Thoracic aorta (tissue), 2 donors: ENCODE measurements around the gene RNF115. TPM values are rescaled to one million over a fixed set of nuclear protein-coding genes. Genes with fewer than 3 reads are reported as not detected.
"Not testable (repeated sequence)": the region's sequence is repeated elsewhere in the genome, so short reads cannot be mapped to it uniquely, and the experiment has no call there.

Experiments
- ATAC-seq: fragments of 150-250 bp; one replicate; pipeline ENCODE4 v1.8.0; 2017; ENCODE audit warnings: low read depth; ENCODE audit not compliant: insufficient number of reproducible peaks, low FRiP score
- DNase-seq: peaks from one replicate; pipeline ENCODE4 v3.0.0-alpha.2; 2020; ENCODE audit warnings: low spot score
- H3K27ac ChIP-seq, 2 donors: fragments of 200-600 bp; sonication (generic); 1 replicate in 1 of 2; 2 replicates in 1 of 2; pipeline ENCODE4 v1.5.1; 2016; ENCODE audit warnings: mild to moderate bottlenecking in 2 of 2, moderate library complexity in 2 of 2
- H3K27me3 ChIP-seq: fragments of 200-600 bp; sonication (generic); replicated peaks from 2 replicates; pipeline ENCODE4 v1.6.0; 2016; ENCODE audit warnings: mild to moderate bottlenecking; ENCODE audit not compliant: insufficient read depth
- H3K36me3 ChIP-seq: fragments of 200-600 bp; sonication (generic); one replicate; pipeline ENCODE4 v1.5.1; 2016
- H3K4me1 ChIP-seq, 2 donors: fragments of 200-600 bp; sonication (generic); 1 replicate in 1 of 2; 2 replicates in 1 of 2; pipeline versions ENCODE4 v1.5.1 to v1.6.0; 2016; ENCODE audit warnings: low read depth in 2 of 2, mild to moderate bottlenecking in 1 of 2; ENCODE audit not compliant: control insufficient read depth in 1 of 2
- H3K4me3 ChIP-seq: fragments of 200-600 bp; sonication (generic); 2 replicates; pipeline ENCODE4 v1.5.1; 2016; ENCODE audit warnings: mild to moderate bottlenecking
- H3K9me3 ChIP-seq: fragments of 200-600 bp; sonication (generic); 2 replicates; pipeline ENCODE4 v1.5.1; 2016
- total RNA-seq, 2 donors: library from RNA; depleted of rRNA; stranded (reverse); fragments of >200 nt; gene quantifications; one replicate each; pipeline versions ENCODE4 v1.1.0 to v1.2.3, GENCODE V29; 2016
- TF ChIP-seq, protein P1 (sequence below): fragments of 200-600 bp; sonication (generic); IDR thresholded peaks from one replicate; pipeline ENCODE4 v1.5.1; 2019; ENCODE audit warnings: antibody characterized with exemption

RNF115 gene
- total RNA-seq, 2 donors from 2014 or later: 52.7 to 60.4 TPM

DNA sequence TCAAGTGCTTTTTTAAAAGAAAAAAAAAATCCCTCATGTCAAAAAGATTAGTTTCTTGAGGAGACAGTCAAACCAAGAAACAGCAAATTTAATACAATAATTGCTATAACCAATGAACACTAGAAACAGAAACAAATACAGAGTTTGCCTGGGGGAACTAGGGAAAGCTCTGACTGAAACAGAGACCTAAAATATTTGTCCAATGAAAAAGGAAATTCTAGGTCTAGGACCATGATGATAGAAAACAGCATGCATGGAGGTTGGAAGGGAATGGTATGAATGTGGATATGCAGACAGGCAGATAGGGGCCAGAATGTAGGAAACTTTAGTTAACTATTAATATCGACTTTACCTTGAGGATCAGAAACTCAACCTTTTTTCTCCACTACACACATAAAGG is 31.4 kb downstream of the RNF115 start:
- TF ChIP-seq, protein P1, sequence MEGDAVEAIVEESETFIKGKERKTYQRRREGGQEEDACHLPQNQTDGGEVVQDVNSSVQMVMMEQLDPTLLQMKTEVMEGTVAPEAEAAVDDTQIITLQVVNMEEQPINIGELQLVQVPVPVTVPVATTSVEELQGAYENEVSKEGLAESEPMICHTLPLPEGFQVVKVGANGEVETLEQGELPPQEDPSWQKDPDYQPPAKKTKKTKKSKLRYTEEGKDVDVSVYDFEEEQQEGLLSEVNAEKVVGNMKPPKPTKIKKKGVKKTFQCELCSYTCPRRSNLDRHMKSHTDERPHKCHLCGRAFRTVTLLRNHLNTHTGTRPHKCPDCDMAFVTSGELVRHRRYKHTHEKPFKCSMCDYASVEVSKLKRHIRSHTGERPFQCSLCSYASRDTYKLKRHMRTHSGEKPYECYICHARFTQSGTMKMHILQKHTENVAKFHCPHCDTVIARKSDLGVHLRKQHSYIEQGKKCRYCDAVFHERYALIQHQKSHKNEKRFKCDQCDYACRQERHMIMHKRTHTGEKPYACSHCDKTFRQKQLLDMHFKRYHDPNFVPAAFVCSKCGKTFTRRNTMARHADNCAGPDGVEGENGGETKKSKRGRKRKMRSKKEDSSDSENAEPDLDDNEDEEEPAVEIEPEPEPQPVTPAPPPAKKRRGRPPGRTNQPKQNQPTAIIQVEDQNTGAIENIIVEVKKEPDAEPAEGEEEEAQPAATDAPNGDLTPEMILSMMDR: no peak
- H3K27ac ChIP-seq: no peak overlapping the region
- no peaks in the 10 kb centered on the region for H3K27me3 ChIP-seq
- no peak for ATAC-seq
- H3K9me3 ChIP-seq: peaks cover 3% of the 10 kb centered on the region
- DNase-seq: no peak
- H3K36me3 ChIP-seq: peaks cover 10% of the 10 kb centered on the region
- H3K4me3 ChIP-seq: no peak overlapping the region
- no peaks in the 10 kb centered on the region for H3K4me1 ChIP-seq

DNA sequence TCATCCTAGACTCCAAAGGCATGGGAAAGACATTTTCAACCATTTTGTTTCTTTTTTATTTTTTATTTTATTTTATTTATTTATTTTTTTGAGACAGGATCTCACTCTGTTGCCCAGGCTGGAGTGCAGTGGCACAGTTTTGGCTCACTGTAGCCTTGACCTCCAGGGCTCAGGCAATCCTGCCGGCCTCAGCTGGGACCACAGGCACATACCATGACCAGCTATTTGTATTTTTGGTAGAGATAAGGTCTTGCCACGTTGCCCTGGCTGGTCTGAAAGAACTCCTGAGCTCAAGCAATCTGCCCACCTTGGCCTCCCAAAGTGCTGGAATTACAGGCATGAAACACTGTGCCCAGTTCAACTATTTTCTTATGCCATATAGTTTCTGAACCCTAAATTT is 32.0 kb downstream of the RNF115 start:
- H3K27ac ChIP-seq, H3K4me1 ChIP-seq, ATAC-seq: not testable (repeated sequence)

DNA sequence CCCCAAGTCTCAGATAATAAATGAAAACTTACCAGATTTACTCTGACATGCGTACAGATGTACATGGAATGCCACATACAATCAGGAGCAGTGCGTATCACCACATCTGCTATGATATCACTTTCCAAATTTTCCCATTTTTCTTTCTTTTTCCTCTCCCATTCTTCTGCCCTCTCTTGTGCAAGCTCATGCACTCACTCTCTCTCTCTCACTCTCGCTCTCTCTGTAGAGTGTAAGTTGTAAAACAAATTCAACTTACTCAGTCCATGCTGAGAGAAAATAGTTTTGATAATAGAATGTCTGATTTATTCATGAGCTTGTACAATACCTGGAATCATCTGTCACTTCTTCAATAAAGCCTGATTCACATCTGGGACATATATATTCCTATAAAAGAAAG is 35.3 kb downstream of the RNF115 start:
- no peak for ATAC-seq
- Histone ChIP-seq H3K36me3 (peaks cover 10% of the 10 kb centered on the region), H3K4me3 (no peak overlapping the region), H3K4me1 (peaks cover 10 to 28% of the 10 kb centered on the region in 2 donors), H3K9me3 (no peaks in the 10 kb centered on the region), H3K27ac (no peak overlapping the region), H3K27me3 (no peaks in the 10 kb centered on the region)
- TF ChIP-seq, protein P1: no peak
- no peak for DNase-seq

More for the DNA sequence above, 32.0 kb downstream of the RNF115 start:
- DNase-seq, H3K4me3 ChIP-seq, H3K9me3 ChIP-seq, H3K27me3 ChIP-seq: not testable (repeated sequence)
- peaks cover 10% of the 10 kb centered on the region for H3K36me3 ChIP-seq

DNA sequence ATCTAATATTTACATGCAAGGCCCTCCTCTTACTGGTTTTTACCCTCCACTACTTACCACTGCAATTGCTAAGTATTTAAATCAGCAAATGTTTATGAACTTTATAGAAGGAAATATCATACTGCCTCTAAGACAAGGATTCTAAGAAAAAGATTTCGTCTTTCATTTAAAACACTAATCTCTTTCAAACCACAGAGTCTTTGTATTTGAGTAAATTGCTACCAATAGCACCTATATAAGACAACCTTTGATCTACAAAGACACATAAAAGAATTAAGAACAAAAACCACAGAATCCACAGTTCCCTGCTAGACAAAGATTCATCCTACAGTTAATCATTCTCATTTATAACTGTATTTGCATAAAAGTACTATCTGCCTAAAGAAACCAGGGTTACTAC is 37.6 kb downstream of the RNF115 start:
- Histone ChIP-seq H3K27ac (peak overlapping the region; percentile 37 to 89), H3K9me3 (no peaks in the 10 kb centered on the region), H3K36me3 (peaks cover 5% of the 10 kb centered on the region), H3K4me1 (peaks cover 16 to 37% of the 10 kb centered on the region in 2 donors), H3K4me3 (no peak overlapping the region), H3K27me3 (no peaks in the 10 kb centered on the region)
- DNase-seq (no peak), ATAC-seq (no peak)
- TF ChIP-seq, protein P1: no peak

DNA sequence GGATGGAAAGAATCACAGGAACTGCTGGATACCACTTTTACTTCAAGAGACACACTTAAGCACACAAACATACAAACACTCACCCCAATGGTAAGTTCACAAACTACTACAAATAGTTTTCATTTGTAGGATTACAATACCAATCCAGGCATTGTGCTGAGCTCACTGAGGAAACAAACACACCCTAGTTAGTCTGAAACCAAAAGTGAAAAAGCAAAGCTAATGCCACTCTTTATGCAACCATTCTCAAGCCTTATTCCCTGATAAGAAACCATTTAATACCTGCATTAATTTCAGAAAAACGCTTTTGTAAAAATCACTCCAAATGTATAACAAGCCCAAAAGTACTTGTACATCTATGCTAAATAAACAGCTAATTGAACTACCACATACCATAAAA is 38.3 kb downstream of the RNF115 start:
- no peaks in the 10 kb centered on the region for H3K9me3 ChIP-seq
- peaks cover 16 to 43% of the 10 kb centered on the region in 2 donors for H3K4me1 ChIP-seq
- H3K27me3 ChIP-seq: no peaks in the 10 kb centered on the region
- TF ChIP-seq, protein P1: no peak
- peaks cover 5% of the 10 kb centered on the region for H3K36me3 ChIP-seq
- H3K4me3 ChIP-seq: no peak overlapping the region
- DNase-seq (no peak), ATAC-seq (no peak)
- H3K27ac ChIP-seq: peak overlapping the region; percentile 37 to 89

DNA sequence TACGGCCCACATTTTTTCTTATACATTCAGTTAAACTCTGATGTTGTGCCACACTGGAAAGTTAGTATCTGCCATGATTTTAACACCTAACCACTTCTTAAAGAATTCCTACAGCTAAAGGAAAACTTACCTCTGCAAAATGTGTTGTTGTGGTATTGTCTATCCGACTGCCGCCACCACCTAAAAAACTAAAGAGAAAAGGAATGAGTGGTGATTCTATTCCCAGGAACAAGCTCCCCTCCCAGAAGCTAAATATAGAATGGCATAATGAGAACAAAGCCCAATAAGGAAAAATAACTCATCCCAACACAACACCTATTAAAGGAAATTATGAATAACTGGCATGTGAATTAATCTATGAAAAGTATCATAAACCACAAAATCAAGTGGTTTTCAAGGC is 39.5 kb downstream of the RNF115 start:
- Histone ChIP-seq H3K27ac (peak overlapping the region; percentile 76 to 89), H3K36me3 (peaks cover 7% of the 10 kb centered on the region), H3K9me3 (no peaks in the 10 kb centered on the region), H3K4me1 (peaks cover 16 to 53% of the 10 kb centered on the region in 2 donors), H3K4me3 (peak overlapping the region; percentile 64), H3K27me3 (no peaks in the 10 kb centered on the region)
- TF ChIP-seq, protein P1: no peak
- ATAC-seq (no peak), DNase-seq (no peak)
